NCI-H1092 treated with DMSO at 0.1 percent for 48 hours (cell line): ENCODE results near the gene TPCN1.

Experiments
- DNase-seq: peaks from one replicate; lab custom pipeline; 2025; lab: John Stamatoyannopoulos, UW

TPCN1 gene

GRCh38 chr12:113310489-113310888 lies 89.2 kb downstream of the TPCN1 start:
- DNase-seq, result peak; percentile 3

GRCh38 chr12:113314121-113314529 lies 92.9 kb downstream of the TPCN1 start:
- no peak for DNase-seq

DNA sequence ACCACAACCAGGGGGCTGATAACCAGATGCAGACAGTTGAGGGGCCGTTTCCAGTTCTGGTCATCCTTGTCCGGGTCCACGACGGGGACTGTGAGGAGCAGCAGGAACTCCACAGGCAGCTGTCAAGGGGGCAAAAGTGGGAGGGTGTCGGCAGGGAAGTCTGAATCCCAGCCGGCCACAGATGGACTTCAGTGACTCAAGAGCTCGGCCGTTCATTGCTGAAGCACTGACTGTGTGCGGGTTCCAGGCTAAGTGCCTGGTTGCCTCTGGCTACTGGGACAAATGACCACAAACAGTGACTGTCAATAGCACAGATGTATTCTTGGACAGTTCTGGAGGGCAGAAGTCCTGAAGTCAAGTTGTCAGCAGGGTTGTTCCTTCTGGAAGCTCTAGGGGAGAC lies 94.1 kb downstream of the TPCN1 start:
- no peak for DNase-seq

DNA sequence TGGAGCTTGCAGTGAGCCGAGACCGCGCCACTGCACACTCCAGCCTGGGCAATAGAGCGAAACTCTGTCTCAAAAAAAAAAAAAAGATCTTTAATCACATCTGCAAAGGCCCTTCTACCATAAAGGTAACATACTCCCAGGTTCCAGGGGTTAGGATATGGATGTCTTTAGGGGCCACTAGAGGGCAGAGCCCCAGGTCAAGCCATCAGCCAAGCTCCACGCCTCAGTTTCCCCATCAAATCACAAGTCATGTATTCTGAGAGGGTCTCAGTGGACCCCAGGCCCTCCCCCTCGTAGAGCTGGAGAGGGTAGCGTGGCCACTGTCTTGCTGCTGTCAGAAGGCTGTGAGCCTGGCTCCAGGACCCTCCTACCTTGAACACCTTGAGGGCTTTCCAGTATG lies 94.9 kb downstream of the TPCN1 start:
- DNase-seq, result no peak

DNA sequence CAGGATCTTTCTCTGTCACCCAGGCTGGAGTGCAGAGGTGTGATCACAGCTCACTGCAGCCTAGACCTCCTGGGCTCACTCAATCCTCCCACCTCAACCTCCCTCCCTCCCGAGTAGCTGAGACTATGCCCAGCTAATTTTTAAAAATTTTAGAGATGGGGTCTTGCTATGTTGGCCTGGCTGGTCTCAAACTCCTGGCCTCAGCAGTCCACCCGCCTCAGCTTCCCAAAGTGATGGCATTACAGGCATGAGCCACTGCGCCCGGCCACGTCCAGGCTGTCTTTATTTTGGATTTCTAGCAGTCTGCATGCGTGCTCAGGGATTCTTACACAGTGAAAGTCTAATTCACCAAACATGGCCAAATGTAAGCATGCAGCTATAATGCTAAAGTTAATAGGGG lies 95.9 kb downstream of the TPCN1 start:
- DNase-seq, result no peak

DNA sequence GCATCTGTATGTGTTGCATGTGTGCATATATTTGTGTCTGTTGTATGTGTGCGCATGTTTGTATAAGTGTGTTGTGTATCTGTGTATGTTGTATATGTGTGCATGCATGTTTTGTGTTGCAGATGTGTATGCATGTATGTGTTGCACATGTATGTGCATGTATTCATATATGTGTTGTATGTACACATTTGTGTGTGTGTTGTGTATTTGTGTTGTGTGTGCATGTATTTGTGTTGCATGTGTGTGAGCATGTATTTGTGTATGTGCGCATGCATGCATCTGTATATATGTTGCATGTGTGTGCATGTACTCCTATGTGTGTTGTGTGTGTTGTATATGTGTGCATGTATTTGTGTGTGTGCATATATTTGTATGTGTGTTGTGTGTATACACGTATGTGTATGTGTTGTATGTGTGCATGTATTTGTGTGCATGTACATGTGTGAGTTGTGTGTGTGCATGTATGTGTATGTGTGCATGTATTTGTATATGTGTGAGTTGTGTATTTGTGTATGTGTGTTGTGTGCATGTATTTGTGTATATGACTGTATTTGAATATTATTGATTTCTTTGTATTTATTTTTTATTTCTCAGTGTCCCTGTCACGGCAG lies 96.9 kb downstream of the TPCN1 start:
- DNase-seq, result no peak

DNA sequence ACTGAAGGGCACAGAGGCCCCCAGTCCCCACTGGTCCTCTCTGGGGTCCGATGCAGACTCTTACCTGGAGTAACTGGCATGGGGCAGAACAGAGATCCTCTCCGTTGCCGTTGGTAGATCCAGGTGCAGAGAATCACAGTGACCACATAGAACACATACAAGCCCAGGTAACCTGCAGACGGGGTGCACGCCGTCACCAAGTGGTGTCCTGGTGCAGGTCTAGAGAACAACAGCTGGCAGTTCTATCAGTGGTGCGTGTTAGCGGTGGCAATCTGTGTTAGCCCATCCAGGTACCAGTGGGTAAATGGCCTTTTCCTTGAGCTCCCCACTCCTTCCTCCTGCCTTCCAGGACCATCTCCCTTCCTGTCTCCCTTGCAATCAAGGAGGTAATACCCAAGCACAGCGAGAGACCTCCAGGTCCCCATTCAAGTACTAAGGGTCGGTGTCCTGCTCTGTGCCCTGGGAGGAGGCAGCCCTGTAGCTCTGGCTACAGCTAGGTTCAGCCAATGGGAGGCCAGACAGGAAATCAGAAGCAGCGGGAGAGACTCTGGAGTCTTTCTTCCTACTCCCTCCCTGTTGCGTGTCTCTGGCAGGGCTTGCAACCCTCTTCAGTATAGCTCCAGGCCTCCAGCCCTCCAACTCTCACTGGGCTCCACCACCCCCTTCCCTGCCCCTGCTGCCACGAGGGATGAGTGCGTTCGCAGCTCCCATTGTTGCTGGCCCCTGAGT lies 97.8 kb downstream of the TPCN1 start:
- DNase-seq, result no peak

DNA sequence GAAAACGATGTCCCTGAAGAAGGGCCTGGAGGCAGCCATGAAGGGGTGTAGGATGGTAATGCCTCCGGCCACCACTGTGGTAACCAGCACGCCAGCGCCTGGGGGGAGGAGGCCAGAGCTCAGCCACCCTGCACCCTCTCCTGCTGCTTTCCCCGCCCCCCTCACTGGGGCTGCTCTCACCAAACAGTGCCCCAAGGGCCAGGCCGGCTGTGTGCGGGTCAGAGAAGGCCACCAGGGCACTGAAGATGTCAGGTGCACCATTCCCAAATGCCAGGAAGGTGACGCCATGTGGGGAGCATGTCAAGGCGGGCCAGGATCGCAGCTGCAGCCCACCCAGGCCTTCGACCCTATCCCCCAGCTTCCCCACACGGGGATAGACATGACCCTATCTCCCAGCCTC lies 99.1 kb downstream of the TPCN1 start:
- no peak for DNase-seq

DNA sequence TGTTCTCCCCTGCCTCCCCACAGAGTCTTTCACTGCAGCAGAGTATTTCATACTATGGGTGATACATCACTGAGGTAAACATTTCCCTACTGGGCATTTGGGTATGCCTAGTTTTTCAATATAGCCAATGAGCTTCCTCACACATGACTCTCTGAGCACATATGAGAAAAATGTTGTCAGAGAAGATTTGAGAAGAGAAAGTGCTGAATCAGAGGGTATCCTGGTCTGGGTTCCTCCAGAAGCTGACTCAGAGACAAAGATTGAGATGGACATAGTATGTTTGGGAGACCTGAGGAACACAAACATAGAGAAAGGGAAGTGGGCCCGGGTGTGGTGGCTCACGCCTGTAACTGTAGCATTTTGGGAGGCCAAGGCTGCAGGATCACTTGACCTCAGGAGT lies 101.1 kb downstream of the TPCN1 start:
- no peak for DNase-seq

- DNase-seq, result no peak
These were observed 104.7 kb downstream of the TPCN1 start for GRCh38 chr12:113325916-113326315.

DNA sequence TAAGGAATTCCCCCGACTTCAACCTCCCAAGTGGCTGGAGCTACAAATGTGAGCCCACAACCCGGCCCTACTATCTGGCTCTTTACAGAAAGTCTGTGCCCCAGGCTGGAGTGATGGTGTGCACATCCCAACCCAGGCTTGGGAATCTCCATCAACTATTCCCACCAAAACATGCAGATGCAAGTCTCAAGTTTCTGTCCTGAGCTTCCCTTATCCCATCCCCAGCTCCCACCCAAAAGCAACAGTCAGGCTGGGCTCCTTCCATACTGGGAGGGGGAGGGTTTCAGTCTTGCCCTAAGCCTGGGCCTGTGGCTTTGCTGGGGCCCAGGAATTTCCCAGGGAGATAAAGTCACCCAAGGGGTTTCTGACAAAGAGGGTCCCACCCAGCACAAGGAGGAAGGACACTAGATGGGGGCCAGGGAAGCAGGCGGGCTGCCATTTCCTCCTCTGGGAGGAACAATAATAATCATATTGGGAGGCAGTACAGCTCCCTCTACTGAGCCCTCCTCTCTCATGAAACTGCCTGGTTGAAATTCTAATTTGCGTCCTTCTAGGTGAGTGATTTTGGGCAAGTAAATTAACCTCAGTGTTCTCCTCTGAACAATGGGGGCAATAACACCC lies 105.6 kb downstream of the TPCN1 start:
- DNase-seq, result no peak

GRCh38 chr12:113328368-113328889 lies 107.2 kb downstream of the TPCN1 start:
- no peak for DNase-seq

DNA sequence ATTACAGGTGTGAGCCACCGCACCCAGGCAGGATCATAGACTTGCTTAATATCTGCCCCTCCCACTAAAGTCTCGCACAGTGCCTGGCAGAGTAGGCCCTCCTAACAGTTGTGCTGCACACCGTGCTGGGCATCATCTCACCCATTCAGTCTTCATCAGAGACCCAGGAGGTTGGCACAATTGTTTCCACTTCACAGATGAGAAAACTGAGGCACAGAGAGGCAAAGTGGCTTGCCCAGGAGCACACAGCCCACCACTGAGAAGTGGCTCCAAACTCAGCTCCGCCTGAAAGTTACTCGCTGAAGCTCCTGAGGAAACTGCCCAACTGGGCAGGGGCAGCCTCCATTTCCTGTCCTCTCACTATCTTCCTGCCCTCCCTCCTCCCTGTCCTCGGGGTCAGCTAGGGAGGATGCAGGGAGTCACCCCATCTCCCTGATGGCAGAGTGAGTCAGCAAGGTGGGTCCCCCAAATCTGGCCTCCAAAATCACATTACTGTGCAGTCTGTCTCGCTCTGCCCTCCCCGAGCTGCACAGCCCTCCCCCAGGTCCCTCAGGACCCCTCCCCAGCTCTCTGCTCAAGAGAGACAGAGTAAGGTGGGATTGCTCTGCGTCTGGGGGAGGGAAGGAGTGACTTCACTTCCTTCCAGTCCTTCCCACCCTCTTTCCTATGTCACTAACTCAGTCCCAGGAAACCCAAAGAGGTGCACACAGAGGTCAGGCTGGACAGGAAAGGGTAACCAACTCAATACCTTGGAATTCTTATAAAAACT lies 107.9 kb downstream of the TPCN1 start:
- no peak for DNase-seq

DNA sequence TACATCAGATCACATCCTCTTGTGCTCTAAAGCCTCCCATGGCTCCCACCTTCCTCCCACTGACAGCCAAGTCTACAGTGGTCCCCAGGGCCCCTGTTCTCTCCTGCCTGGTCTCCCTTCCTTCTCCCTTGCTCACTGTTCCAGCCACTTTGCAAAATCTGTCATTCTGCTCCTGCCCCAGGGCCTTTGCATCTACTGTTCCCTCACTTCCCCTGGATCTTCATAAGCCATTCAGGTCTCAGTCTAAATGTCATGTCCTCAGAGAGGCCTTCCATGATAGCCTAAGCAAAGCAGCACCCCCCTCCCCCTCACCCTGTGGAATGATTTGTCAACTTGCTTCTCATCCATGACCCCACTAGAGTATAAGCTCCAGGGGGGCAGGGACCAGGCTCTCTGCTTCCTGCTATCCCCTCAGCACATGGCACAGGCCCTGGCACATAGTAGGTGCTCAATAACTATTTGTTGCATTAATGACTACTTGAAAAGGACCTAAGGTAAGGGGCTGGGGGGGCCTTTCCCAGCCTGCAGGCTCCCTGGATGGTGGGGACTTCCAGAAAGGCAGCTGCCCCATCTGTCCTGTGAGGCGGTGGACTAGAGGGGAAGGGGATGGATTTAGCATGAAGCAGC lies 108.6 kb downstream of the TPCN1 start:
- DNase-seq, result no peak

GRCh38 chr12:113330505-113330904 lies 109.2 kb downstream of the TPCN1 start:
- DNase-seq, result no peak

DNA sequence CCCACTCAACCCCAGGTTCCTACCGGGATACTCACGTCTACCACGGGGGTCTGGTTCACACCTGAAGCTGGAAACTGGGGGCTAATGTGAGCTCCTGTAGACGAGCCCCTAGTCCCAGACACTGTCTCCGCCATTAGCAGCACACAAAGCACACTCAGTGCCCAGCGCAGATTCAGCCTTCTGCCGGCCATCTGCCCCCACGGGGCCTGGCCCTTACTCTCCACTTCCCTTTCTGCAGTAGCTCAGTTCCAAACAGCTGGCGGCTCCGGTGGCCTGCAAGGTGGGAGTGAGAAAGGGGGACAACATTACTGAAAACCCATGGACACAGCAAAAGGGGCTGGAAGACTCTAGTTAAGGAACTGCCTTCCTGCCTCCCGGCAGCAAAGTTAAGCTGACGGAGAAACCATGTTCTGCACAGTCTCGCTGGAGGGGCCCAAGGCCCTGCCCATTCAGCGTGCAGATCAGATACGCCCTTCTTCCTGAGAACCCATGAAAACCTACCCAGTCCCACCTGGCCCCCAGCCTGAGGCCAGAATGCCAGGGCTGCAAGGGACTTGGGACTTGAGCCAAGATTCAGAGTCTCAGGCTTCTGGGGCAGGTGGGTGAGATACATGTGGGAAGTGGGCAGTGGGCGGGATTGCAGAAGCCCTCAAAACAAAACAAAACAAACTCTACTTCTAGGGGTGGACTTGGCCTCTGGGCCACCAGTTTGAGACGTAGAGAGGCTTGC lies 111.6 kb downstream of the TPCN1 start:
- DNase-seq, result no peak

- DNase-seq, result no peak
These were observed 112.1 kb downstream of the TPCN1 start for GRCh38 chr12:113333418-113333750.

DNA sequence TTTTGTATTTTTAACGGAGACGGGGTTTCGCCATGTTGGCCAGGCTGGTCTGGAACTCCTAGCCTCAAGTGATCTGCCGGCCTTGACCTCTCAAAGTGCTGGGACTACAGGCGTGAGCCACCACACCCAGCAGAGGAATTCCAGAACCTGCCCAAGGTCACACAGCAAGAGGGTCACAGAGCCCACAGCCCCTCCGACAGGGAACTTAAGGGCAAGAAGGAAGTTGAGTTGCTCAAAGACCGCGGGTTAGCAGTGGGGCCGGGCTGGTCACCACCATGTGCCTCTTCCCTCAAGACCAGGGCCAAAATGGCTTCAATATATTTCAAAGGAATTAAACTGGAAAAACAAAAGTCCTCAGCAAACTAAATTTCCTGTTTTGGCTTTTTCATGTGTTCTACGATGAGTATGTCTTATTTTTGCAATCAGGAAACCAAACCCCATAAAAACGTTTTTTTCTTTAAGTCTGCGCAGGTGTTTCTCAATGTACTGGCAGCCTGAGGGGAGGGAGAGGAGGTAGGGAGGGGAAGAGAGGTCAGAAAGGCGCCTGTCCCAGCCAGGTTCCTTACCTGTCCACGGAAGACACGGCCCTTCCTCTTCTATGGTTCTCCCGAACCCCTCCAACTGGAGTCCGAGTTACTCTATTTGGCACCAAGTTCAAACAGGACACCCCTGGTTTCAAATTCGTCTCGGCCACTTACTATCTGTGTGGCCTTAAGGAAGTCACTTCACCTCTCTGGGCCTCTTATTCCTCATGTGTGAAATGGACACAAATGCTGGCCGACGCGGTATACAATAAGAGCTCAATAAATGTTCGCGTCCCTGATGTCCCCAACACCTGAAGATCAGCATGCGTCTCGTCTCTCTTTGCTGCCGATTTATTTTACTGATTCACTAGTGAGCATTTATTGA lies 112.9 kb downstream of the TPCN1 start:
- DNase-seq, result no peak

GRCh38 chr12:113334786-113335539 lies 113.7 kb downstream of the TPCN1 start, which contains the start of gene SLC8B1:
Gene SLC8B1, minus strand, starts transcription at chr12:113335109. Its CDS starts 2,231 bp downstream, at chr12:113332878.
- peak; percentile 17 for DNase-seq

DNA sequence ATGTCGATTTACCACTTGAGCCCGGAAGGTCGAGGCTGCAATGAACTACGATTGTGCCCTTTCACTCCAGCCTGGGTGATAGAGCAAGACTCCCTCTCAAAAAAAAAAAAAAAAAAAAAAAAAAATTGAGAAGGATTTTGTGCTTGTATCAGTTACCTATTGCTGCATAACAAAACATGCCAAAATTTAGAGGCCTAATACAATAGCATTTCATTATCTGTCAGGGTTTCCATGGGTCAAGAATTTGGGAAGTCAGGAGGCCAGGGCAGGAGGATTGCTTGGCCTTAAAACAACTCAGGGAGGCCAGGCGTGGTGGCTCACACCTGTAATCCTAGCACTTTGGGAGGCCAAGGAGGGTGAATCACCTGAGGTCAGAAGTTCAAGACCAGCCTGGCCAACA lies 118.3 kb downstream of the TPCN1 start:
- DNase-seq, result no peak
